Bronchial epithelial cell (primary cell): ENCODE results near the gene CHI3L2. TPM values are rescaled to one million over a fixed set of nuclear protein-coding genes. Genes with fewer than 3 reads are reported as not detected.

Experiments
- DNase-seq: peaks from one replicate; pipeline ENCODE4 v3.0.0-alpha.2; 2010; ENCODE audit warnings: low read depth
- FAIRE-seq: peaks from 2 replicates; lab custom pipeline; 2011; peaks lifted over from hg19 to GRCh38; lab: Jason Lieb, UNC
- H3K27me3 ChIP-seq: 2 replicates; pipeline ENCODE4 v1.5.1; 2011; ENCODE audit warnings: low read length; ENCODE audit not compliant: control insufficient read depth, insufficient read depth
- H3K36me3 ChIP-seq: 2 replicates; pipeline ENCODE4 v1.5.1; 2011; ENCODE audit warnings: low read length; ENCODE audit not compliant: control insufficient read depth, insufficient read depth
- H3K4me3 ChIP-seq: 2 replicates; pipeline ENCODE4 v1.5.1; 2011; ENCODE audit warnings: mild to moderate bottlenecking, low read depth, low read length, control low read depth
- total RNA-seq: library from RNA; depleted of rRNA; stranded (reverse); fragments of >200 nt; gene quantifications from 2 replicates; pipeline ENCODE4 v1.2.1, GENCODE V29; 2014
- TF ChIP-seq, protein P1 (sequence below): IDR thresholded peaks from 2 replicates; pipeline ENCODE4 v1.5.1; 2011; ENCODE audit warnings: mild to moderate bottlenecking, moderate library complexity, low read length, control low read depth, inconsistent platforms; ENCODE audit not compliant: insufficient read depth, severe bottlenecking

Gene CHI3L2, protein sequence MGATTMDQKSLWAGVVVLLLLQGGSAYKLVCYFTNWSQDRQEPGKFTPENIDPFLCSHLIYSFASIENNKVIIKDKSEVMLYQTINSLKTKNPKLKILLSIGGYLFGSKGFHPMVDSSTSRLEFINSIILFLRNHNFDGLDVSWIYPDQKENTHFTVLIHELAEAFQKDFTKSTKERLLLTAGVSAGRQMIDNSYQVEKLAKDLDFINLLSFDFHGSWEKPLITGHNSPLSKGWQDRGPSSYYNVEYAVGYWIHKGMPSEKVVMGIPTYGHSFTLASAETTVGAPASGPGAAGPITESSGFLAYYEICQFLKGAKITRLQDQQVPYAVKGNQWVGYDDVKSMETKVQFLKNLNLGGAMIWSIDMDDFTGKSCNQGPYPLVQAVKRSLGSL
- 0.26 TPM in 1 of 2 replicates, not detected in the other for total RNA-seq

DNA sequence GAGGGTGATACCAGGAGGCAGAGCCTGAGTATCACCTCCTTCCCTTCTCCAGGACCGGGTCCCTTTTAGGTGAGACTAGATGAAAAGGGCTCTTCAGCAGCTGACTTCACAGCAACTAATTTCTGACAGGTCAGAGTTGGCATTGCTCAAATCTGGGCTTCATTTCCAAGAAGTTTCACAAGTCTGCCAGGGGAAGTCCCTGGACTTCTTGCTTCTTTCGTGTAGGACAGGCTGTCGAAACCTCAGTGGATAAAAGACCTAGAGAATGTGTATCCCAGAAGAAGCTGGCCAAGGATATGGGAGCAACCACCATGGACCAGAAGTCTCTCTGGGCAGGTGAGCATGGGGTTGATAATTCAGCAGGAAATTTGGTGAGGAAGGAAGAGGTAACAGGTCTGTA is at the start of gene CHI3L2:
TSS of gene CHI3L2 (plus strand) at position 280 of the 400 bp plus-strand sequence. CDS start at position 297, 17 bp downstream.
- Histone ChIP-seq H3K36me3 (no peaks in the 10 kb centered on the region), H3K27me3 (no peaks in the 10 kb centered on the region), H3K4me3 (no peak within 1 kb of the TSS)
- TF ChIP-seq, protein P1, sequence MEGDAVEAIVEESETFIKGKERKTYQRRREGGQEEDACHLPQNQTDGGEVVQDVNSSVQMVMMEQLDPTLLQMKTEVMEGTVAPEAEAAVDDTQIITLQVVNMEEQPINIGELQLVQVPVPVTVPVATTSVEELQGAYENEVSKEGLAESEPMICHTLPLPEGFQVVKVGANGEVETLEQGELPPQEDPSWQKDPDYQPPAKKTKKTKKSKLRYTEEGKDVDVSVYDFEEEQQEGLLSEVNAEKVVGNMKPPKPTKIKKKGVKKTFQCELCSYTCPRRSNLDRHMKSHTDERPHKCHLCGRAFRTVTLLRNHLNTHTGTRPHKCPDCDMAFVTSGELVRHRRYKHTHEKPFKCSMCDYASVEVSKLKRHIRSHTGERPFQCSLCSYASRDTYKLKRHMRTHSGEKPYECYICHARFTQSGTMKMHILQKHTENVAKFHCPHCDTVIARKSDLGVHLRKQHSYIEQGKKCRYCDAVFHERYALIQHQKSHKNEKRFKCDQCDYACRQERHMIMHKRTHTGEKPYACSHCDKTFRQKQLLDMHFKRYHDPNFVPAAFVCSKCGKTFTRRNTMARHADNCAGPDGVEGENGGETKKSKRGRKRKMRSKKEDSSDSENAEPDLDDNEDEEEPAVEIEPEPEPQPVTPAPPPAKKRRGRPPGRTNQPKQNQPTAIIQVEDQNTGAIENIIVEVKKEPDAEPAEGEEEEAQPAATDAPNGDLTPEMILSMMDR = no peak
- FAIRE-seq (no peak), DNase-seq (no peak)

DNA sequence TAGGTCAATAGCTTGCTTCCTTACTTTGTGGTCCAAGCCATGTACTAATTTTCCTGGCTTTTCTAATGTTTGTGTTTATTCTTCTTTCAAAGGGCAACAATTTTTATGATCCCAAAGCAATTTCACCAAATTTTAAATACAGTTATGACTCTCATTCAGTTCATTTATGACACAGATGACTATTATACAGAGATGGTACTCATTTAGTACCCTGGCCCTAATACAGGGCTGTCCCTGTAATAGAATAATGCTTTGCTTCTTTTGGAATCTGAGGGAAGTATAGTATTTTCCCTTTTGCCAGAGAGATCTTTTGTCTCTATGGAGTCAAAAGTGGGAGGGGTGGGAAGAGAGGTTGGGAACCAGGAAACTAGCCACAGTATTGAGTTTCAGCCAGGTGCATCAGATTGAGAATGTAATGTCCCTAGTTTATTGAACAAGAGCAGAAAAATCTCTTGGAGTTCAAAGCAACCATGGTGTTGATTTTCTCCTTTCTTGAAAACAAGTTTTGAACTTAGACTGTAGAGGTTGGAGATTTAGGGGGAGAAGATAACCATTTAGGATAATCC is 47.5 kb upstream of the CHI3L2 start:
- TF ChIP-seq, protein P1 = no peak
- Histone ChIP-seq H3K4me3 (no peak overlapping the region), H3K36me3 (no peaks in the 10 kb centered on the region), H3K27me3 (no peaks in the 10 kb centered on the region)
- FAIRE-seq = no peak
- DNase-seq = no peak

DNA sequence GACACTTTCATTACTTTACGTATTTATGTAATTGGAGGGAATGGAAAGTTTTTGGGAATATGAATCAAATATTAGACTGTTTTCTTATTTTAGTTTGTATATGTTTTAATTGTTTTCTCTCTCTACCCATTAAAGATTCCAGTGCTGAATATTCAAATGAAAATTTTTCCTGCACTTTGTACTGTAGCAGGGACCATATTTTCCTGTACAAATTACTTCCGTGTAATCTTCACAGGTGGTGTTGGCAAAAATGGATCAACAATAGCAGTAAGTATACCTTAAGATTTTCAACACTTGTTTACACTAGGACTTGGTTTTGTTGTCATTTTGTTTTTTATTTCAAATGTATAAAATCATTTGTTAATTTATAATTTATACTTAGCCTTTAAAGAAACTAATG is 45.5 kb upstream of the CHI3L2 start:
- no peak for DNase-seq
- Histone ChIP-seq H3K4me3 (no peak overlapping the region), H3K36me3 (peaks cover 1% of the 10 kb centered on the region), H3K27me3 (no peaks in the 10 kb centered on the region)
- TF ChIP-seq, protein P1 = no peak
- FAIRE-seq = no peak

DNA sequence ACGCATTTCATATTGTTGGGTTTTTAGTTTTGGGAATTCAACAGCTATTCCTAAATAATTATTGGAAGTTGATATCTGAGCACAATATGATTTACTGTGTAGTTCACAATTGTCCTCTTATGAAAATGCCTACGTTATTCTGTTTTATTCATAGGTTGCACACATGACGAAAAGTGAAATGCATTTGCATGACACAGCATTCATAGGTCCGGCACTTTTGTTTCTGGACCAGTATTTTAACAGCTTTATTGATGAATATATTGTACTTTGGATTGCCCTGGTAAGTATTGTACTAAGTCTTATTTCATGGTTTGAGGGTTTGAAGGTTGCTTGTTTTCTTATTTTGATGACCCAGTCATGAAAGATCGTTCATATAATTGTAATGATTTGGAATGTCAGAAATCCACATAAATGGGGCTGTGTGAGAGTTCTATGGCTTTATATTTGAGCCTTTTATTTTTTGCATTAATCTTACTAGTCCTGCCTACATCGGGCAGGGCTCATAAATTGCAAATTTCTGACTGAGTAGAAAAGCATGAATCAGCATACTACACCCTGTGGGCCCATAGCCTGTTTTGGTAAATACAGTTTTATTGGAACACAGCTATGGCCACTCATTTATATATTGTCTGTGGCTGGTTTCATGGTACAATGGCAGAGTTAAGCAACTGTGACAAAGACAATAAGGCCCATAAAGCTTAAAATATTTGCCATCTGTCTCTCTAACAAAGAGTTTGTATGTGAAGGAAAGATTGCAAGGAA is 44.0 kb upstream of the CHI3L2 start:
- FAIRE-seq (no peak), DNase-seq (no peak)
- Histone ChIP-seq H3K27me3 (no peaks in the 10 kb centered on the region), H3K4me3 (no peak overlapping the region), H3K36me3 (peaks cover 5% of the 10 kb centered on the region)
- TF ChIP-seq, protein P1 = no peak

DNA sequence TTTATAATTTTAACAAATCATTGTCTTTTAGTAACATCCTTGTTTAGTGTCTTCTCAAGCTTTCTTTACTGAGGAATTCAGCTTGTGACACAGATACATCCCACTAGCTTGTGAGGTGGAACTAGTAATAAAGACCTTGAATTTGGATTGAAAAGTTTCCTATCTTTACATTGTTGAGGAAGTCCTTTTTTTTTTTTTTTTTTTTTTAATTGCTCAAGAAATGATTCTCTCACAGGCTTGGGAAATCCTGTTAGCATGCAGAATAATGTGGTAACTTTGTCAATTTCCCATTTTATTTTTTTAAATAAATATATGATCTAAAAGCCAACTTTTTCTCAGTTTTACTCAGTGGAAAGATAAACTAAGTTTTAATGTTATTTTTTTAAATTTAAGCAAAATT is 42.9 kb upstream of the CHI3L2 start:
- no peak for FAIRE-seq
- TF ChIP-seq, protein P1 = no peak
- Histone ChIP-seq H3K36me3 (peaks cover 7% of the 10 kb centered on the region), H3K27me3 (no peaks in the 10 kb centered on the region), H3K4me3 (no peak overlapping the region)
- no peak for DNase-seq
